Fibroblast of skin of left quadriceps (primary cell): Measurements from ENCODE around the gene FGD4.
A peak's percentile ranks its signal among the peaks of the same experiment; 100 is the strongest.
"Not testable (repeated sequence)": the region's sequence is repeated elsewhere in the genome, so short reads cannot be mapped to it uniquely, and the experiment has no call there.

Experiments
- DNase-seq, 2 experiments: peaks; one replicate each; pipeline ENCODE4 v3.0.0-alpha.2; 2013; ENCODE audit warnings: low read depth in 2 of 2

FGD4 gene

GRCh38 chr12:32561931-32562341 is 162.6 kb downstream of the FGD4 start:
- no peak for DNase-seq

- not testable (repeated sequence) for DNase-seq
Observed at GRCh38 chr12:32562413-32562812, 163.1 kb downstream of the FGD4 start.

- DNase-seq: no peak
Observed at GRCh38 chr12:32566663-32567295, 167.4 kb downstream of the FGD4 start.

- no peak for DNase-seq
Observed at GRCh38 chr12:32567296-32567674, 167.9 kb downstream of the FGD4 start.

- DNase-seq: peak; percentile 59 to 67
Observed at GRCh38 chr12:32568228-32568627, 168.9 kb downstream of the FGD4 start.

GRCh38 chr12:32569259-32569658 is 169.9 kb downstream of the FGD4 start:
- DNase-seq: no peak

- no peak for DNase-seq
Observed at GRCh38 chr12:32574585-32574984, 175.2 kb downstream of the FGD4 start.

- DNase-seq: no peak
Observed at GRCh38 chr12:32577328-32577727, 178.0 kb downstream of the FGD4 start.

- DNase-seq: peak; percentile 8 to 10
Observed at GRCh38 chr12:32583534-32583933, 184.2 kb downstream of the FGD4 start.

- no peak for DNase-seq
Observed at GRCh38 chr12:32585680-32586079, 186.3 kb downstream of the FGD4 start.

- DNase-seq: peak; percentile 10 to 12
Observed at GRCh38 chr12:32586390-32586789, 187.0 kb downstream of the FGD4 start.

- no peak for DNase-seq
Observed at GRCh38 chr12:32587581-32588495, 188.5 kb downstream of the FGD4 start.

GRCh38 chr12:32588604-32589003 is 189.2 kb downstream of the FGD4 start:
- DNase-seq: no peak

GRCh38 chr12:32589165-32589865 is 190.0 kb downstream of the FGD4 start:
- DNase-seq: no peak

GRCh38 chr12:32595251-32595650 is 195.9 kb downstream of the FGD4 start:
- peak; percentile 55 to 56 for DNase-seq

- no peak for DNase-seq
Observed at GRCh38 chr12:32596030-32596429, 196.7 kb downstream of the FGD4 start.

GRCh38 chr12:32598688-32599087 is 199.3 kb downstream of the FGD4 start:
- no peak for DNase-seq

GRCh38 chr12:32600681-32601080 is 201.3 kb downstream of the FGD4 start:
- no peak for DNase-seq

GRCh38 chr12:32603071-32603470 is 203.7 kb downstream of the FGD4 start:
- no peak for DNase-seq

- peak; percentile 7 to 21 for DNase-seq
Observed at GRCh38 chr12:32603858-32604257, 204.5 kb downstream of the FGD4 start.

GRCh38 chr12:32604565-32604964 is 205.2 kb downstream of the FGD4 start:
- DNase-seq: no peak

GRCh38 chr12:32605326-32606095 is 206.2 kb downstream of the FGD4 start:
- DNase-seq: no peak
